NT2/D1 (cell line): ENCODE measurements around the gene STAG1.
"Not testable (repeated sequence)": the region's sequence is repeated elsewhere in the genome, so short reads cannot be mapped to it uniquely, and the experiment has no call there.

ENCODE experiments used
- SUZ12 ChIP-seq: IDR thresholded peaks from 2 replicates; pipeline ENCODE4 v1.6.1; 2011; ENCODE audit not compliant: insufficient read length, insufficient read depth; ENCODE audit errors: extremely low read depth
- YY1 ChIP-seq: IDR thresholded peaks from 2 replicates; pipeline ENCODE4 v1.6.1; 2011; ENCODE audit not compliant: insufficient read length, insufficient read depth
- ZNF274 ChIP-seq: IDR thresholded peaks from 2 replicates; pipeline ENCODE4 v1.6.1; 2011; ENCODE audit warnings: mild to moderate bottlenecking, low read depth, low read length

- TF ChIP-seq YY1, SUZ12, ZNF274: not testable (repeated sequence)
Observed at GRCh38 chr3:136722399-136722798, 29.8 kb downstream of the STAG1 start.
